ENCODE data around the gene KCNN3. TPM values are rescaled to one million over a fixed set of nuclear protein-coding genes. Genes with fewer than 3 reads are reported as not detected.

KCNN3 gene
- total RNA-seq, 1 donor from 2014 or later = 0.92 TPM

DNA sequence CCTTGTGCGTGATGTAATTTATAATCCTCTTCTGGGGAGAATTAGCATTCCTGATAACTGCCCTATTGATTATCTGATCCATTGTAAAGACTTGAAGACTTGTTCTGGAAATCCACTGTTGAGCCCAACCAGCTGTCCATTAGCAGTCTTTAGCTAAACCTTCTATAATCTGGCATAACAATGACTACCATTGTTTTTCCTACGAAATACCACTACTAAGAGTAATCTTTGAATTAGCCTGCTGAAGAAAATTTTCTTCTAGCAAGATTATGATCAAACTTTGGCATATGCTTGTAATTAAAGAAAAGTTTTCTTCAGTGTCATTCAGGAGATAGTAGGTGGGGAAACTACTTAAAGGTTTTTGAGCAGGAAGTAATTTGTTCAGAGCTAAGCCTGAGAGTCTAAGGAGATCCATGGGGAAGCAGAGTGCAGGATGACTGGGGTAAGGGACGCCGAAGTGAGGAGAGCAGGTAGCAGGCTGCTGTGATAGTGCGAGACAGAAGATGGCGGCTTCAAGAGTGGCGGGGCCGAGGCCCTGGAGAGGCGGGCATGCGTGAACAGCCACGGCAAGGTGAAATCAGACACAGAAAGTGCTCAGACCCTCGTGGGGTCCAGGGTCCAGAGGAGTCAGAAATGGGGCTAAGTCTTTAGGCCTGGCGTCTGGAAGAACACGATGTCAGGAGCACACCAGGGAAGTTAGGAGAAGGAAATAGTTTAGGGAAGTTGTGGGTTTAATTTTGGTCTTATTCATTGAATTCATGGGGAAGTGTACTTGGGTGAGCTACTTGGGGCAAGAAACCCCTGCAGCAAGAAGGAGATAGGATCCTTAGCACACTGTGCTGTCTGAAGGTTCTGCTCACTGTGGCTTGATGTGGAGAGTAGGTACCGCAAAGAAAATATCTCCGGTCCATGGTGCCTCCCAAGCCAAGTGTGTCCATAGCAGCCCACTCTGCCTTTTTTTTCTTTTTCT, 149.5 kb downstream of the KCNN3 start:
- Mint-ChIP-seq H3K4me3 (ENCODE audit: unreplicated experiment) (no peak overlapping the region), H3K9me3 (ENCODE audit: low read depth) (no peaks in the 10 kb centered on the region), H3K27ac (ENCODE audit: unreplicated experiment) (no peak overlapping the region), H3K4me1 (ENCODE audit: low read depth) (peaks cover 2% of the 10 kb centered on the region), H3K36me3 (ENCODE audit: low read depth) (no peaks in the 10 kb centered on the region), H3K27me3 (ENCODE audit: low read depth) (no peaks in the 10 kb centered on the region)
- TF ChIP-seq, protein P1, sequence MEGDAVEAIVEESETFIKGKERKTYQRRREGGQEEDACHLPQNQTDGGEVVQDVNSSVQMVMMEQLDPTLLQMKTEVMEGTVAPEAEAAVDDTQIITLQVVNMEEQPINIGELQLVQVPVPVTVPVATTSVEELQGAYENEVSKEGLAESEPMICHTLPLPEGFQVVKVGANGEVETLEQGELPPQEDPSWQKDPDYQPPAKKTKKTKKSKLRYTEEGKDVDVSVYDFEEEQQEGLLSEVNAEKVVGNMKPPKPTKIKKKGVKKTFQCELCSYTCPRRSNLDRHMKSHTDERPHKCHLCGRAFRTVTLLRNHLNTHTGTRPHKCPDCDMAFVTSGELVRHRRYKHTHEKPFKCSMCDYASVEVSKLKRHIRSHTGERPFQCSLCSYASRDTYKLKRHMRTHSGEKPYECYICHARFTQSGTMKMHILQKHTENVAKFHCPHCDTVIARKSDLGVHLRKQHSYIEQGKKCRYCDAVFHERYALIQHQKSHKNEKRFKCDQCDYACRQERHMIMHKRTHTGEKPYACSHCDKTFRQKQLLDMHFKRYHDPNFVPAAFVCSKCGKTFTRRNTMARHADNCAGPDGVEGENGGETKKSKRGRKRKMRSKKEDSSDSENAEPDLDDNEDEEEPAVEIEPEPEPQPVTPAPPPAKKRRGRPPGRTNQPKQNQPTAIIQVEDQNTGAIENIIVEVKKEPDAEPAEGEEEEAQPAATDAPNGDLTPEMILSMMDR (IDR thresholded peaks at IDR 0.05) = no peak
- no peak for DNase-seq (ENCODE audit: low spot score)

DNA sequence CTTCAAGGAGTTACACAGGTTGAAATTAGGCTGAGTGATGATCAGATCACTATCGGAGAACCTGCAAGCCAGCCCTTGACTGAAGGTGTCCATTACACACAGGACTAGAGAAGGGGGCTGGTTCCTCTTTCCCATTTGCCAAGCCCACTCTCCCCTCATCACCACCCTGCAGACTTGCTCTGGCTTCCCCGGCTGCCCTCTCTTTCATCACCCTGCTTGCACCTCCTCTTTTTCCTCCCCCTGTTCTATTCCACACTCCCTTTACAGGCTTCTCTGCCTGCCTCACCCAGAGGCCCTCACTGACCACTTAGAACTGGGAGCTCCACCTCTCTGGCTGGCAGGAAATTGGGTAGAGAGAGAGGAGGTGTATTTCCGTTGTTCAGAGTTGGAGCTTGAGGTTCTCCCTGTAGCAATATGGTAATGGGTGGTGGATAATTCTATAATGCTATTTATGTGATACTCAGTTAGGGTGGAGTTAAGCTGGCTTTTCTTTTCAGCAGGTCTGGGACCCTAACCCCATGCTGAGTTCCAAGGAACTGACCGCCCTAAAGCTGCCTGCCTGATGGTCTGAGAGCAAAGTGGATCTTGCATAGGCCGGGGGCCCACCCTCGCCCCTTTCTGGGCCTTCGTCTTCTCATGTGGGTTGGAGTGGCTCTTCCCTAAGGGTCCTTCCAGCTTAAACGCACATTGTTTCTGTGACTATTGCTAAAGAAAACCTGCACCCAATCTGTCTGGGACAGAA, 150.3 kb downstream of the KCNN3 start:
- no peaks in the 10 kb centered on the region for H3K36me3 Mint-ChIP-seq (ENCODE audit: low read depth)
- H3K9me3 Mint-ChIP-seq (ENCODE audit: low read depth) = no peaks in the 10 kb centered on the region
- H3K4me3 Mint-ChIP-seq (ENCODE audit: unreplicated experiment) = no peak overlapping the region
- no peak for DNase-seq (ENCODE audit: low spot score)
- TF ChIP-seq, protein P1 (IDR thresholded peaks at IDR 0.05) = no peak
- no peaks in the 10 kb centered on the region for H3K27me3 Mint-ChIP-seq (ENCODE audit: low read depth)
- peaks cover 2% of the 10 kb centered on the region for H3K4me1 Mint-ChIP-seq (ENCODE audit: low read depth)
- no peak overlapping the region for H3K27ac Mint-ChIP-seq (ENCODE audit: unreplicated experiment)

DNA sequence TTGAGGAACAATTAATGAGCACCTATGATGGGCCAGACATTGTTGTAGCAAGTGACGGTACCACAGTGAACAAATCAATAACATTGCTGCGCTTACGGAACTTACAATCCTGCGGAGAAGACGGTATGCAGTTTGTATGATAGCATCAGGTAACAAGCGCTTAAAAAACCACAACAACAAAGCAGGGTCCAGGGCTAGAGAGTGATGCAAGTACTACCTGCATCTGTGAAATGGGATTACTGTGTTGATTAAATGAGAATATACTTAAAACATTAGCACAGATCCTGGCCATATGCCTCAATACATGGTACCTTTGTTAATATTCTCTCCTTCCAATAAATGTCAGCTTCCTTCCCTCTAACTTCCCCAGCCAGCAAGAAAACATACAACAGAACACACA, 151.5 kb downstream of the KCNN3 start:
- TF ChIP-seq, protein P1 (IDR thresholded peaks at IDR 0.05) = no peak

DNA sequence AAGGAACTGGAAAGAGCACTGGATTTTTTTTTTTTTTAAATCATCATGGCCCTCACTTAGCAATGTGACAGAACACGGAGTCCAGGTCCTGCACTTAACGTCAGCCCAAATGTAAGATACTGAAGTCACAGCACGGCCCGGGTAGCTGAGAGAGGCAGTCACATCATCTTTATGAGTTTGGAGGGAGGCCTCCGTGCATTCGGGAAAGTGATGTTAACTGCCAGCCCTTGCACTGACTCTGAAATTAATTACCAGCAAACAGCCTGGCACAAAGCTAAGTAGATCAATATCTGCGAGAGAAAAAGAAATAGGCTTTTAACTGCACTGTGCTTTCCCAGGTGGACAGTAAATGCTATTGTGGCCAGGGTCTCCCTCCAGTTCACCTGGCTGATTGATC, 152.6 kb downstream of the KCNN3 start:
- no peak overlapping the region for H3K4me3 Mint-ChIP-seq (ENCODE audit: unreplicated experiment)
- TF ChIP-seq, protein P1 (IDR thresholded peaks at IDR 0.05) = no peak
- H3K4me1 Mint-ChIP-seq (ENCODE audit: low read depth) = peaks cover 2% of the 10 kb centered on the region
- no peaks in the 10 kb centered on the region for H3K9me3 Mint-ChIP-seq (ENCODE audit: low read depth)
- H3K36me3 Mint-ChIP-seq (ENCODE audit: low read depth) = no peaks in the 10 kb centered on the region
- no peak for DNase-seq (ENCODE audit: low spot score)
- peaks cover 2% of the 10 kb centered on the region for H3K27me3 Mint-ChIP-seq (ENCODE audit: low read depth)
- H3K27ac Mint-ChIP-seq (ENCODE audit: unreplicated experiment) = no peak overlapping the region

More for the DNA sequence above, 151.5 kb downstream of the KCNN3 start:
- H3K27ac Mint-ChIP-seq (ENCODE audit: unreplicated experiment) = no peak overlapping the region
- H3K9me3 Mint-ChIP-seq (ENCODE audit: low read depth) = no peaks in the 10 kb centered on the region
- H3K4me3 Mint-ChIP-seq (ENCODE audit: unreplicated experiment) = no peak overlapping the region
- no peaks in the 10 kb centered on the region for H3K36me3 Mint-ChIP-seq (ENCODE audit: low read depth)
- no peak for DNase-seq (ENCODE audit: low spot score)
- no peaks in the 10 kb centered on the region for H3K27me3 Mint-ChIP-seq (ENCODE audit: low read depth)
- H3K4me1 Mint-ChIP-seq (ENCODE audit: low read depth) = peaks cover 2% of the 10 kb centered on the region
